H9 (cell line): ENCODE data around the gene NUP133. TPM values are rescaled to one million over a fixed set of nuclear protein-coding genes. Genes with fewer than 3 reads are reported as not detected.

Source experiments
- DNase-seq: peaks from one replicate; pipeline ENCODE4 v3.0.0-alpha.2; 2017
- H2AFZ ChIP-seq: one replicate; pipeline ENCODE4 v1.6.1; 2013; ENCODE audit warnings: mild to moderate bottlenecking, low read length, control low read depth, moderate library complexity
- H2AK5ac ChIP-seq: 2 replicates; pipeline ENCODE4 v1.6.1; 2013; ENCODE audit warnings: low read length, control low read depth, mixed read lengths; ENCODE audit not compliant: insufficient read length
- H2BK120ac ChIP-seq: one replicate; pipeline ENCODE4 v1.6.1; 2013; ENCODE audit warnings: low read depth, mild to moderate bottlenecking, low read length, control low read depth, inconsistent platforms; ENCODE audit not compliant: poor library complexity, severe bottlenecking
- H2BK12ac ChIP-seq: 2 replicates; pipeline ENCODE4 v1.6.1; 2013; ENCODE audit warnings: low read length, control low read depth, mixed read lengths, low read depth; ENCODE audit not compliant: insufficient read length
- H2BK15ac ChIP-seq: 2 replicates; pipeline ENCODE4 v1.6.1; 2013; ENCODE audit warnings: low read depth, low read length, control low read depth
- H2BK20ac ChIP-seq: one replicate; pipeline ENCODE4 v1.6.1; 2013; ENCODE audit warnings: low read depth, mild to moderate bottlenecking, low read length, control low read depth, inconsistent platforms; ENCODE audit not compliant: poor library complexity, severe bottlenecking
- H2BK5ac ChIP-seq: 2 replicates; pipeline ENCODE4 v1.6.1; 2013; ENCODE audit warnings: low read length, control low read depth, mixed read lengths; ENCODE audit not compliant: insufficient read length
- H3K14ac ChIP-seq: 2 replicates; pipeline ENCODE4 v1.6.1; 2013; ENCODE audit warnings: low read length, control low read depth; ENCODE audit not compliant: insufficient read depth
- H3K18ac ChIP-seq: 2 replicates; pipeline ENCODE4 v1.6.1; 2013; ENCODE audit warnings: low read depth, mild to moderate bottlenecking, mixed read lengths, low read length, control low read depth; ENCODE audit not compliant: insufficient read length
- H3K23ac ChIP-seq: 2 replicates; pipeline ENCODE4 v1.6.1; 2013; ENCODE audit warnings: low read length, control low read depth, mixed read lengths, low read depth; ENCODE audit not compliant: insufficient read length
- H3K23me2 ChIP-seq: 2 replicates; pipeline ENCODE4 v1.6.1; 2013; ENCODE audit warnings: low read depth, mild to moderate bottlenecking, mixed read lengths, low read length, control low read depth; ENCODE audit not compliant: insufficient read length, poor library complexity, severe bottlenecking
- H3K27ac ChIP-seq: 2 replicates; pipeline ENCODE4 v1.5.1; 2013; ENCODE audit warnings: low read length, control low read depth, mixed read lengths, low read depth; ENCODE audit not compliant: insufficient read length
- H3K27me3 ChIP-seq: 2 replicates; pipeline ENCODE4 v1.6.1; 2013; ENCODE audit warnings: low read length, control low read depth, inconsistent platforms; ENCODE audit not compliant: insufficient read depth
- H3K4ac ChIP-seq: 2 replicates; pipeline ENCODE4 v1.6.1; 2013; ENCODE audit warnings: low read depth, mild to moderate bottlenecking, control low read depth, inconsistent platforms, low read length, moderate library complexity
- H3K4me1 ChIP-seq: 2 replicates; pipeline ENCODE4 v1.6.1; 2013; ENCODE audit warnings: low read length, control low read depth, inconsistent platforms; ENCODE audit not compliant: insufficient read depth
- H3K4me2 ChIP-seq: 2 replicates; pipeline ENCODE4 v1.6.1; 2013; ENCODE audit warnings: low read length, control low read depth, mixed read lengths; ENCODE audit not compliant: insufficient read length, insufficient read depth
- H3K56ac ChIP-seq: 2 replicates; pipeline ENCODE4 v1.6.1; 2013; ENCODE audit warnings: low read depth, mild to moderate bottlenecking, mixed read lengths, low read length, control low read depth; ENCODE audit not compliant: insufficient read length
- H3K79me1 ChIP-seq: 2 replicates; pipeline ENCODE4 v1.6.1; 2013; ENCODE audit warnings: low read depth, mild to moderate bottlenecking, moderate library complexity, low read length, control low read depth, inconsistent platforms; ENCODE audit not compliant: insufficient read depth, poor library complexity, severe bottlenecking
- H3K79me2 ChIP-seq: 2 replicates; pipeline ENCODE4 v1.6.1; 2013; ENCODE audit warnings: low read length, control low read depth, inconsistent platforms; ENCODE audit not compliant: insufficient read depth
- H3K9ac ChIP-seq: 2 replicates; pipeline ENCODE4 v1.6.1; 2013; ENCODE audit warnings: low read length, control low read depth, mixed read lengths; ENCODE audit not compliant: insufficient read length; ENCODE audit errors: extremely low read depth
- H3K9me3 ChIP-seq: one replicate; pipeline ENCODE4 v1.6.1; 2013; ENCODE audit warnings: low read depth, low read length, inconsistent platforms; ENCODE audit not compliant: control insufficient read depth
- H3T11ph ChIP-seq: one replicate; pipeline ENCODE4 v1.6.1; 2013; ENCODE audit warnings: mild to moderate bottlenecking, low read length, control low read depth, inconsistent platforms
- H4K20me1 ChIP-seq: one replicate; pipeline ENCODE4 v1.6.1; 2013; ENCODE audit not compliant: control insufficient read depth, insufficient read length, insufficient read depth
- H4K5ac ChIP-seq: 2 replicates; pipeline ENCODE4 v1.6.1; 2013; ENCODE audit warnings: low read depth, mild to moderate bottlenecking, mixed read lengths, low read length, control low read depth; ENCODE audit not compliant: insufficient read length
- H4K8ac ChIP-seq: replicated peaks from 2 replicates; pipeline ENCODE4 v1.6.1; 2013; ENCODE audit warnings: low read length, control low read depth, mixed read lengths, low read depth; ENCODE audit not compliant: insufficient read length
- H4K91ac ChIP-seq: 2 replicates; pipeline ENCODE4 v1.6.1; 2013; ENCODE audit warnings: low read depth, mild to moderate bottlenecking, moderate library complexity, mixed read lengths, low read length, control low read depth; ENCODE audit not compliant: insufficient read length
- H3K27ac Mint-ChIP-seq, 3 experiments: 2 replicates in 2 of 3; 3 replicates in 1 of 3; pipeline ENCODE4 v1.8.0; 2020 to 2021; ENCODE audit warnings: mixed read lengths in 3 of 3, mild to moderate bottlenecking in 1 of 3, moderate library complexity in 1 of 3
- H3K27me3 Mint-ChIP-seq: 2 replicates; pipeline ENCODE4 v1.8.0; 2021; ENCODE audit warnings: low read depth, mild to moderate bottlenecking, moderate library complexity, mixed read lengths
- H3K36me3 Mint-ChIP-seq, 3 experiments: 2 replicates in 2 of 3; 3 replicates in 1 of 3; pipeline ENCODE4 v1.8.0; 2020 to 2021; ENCODE audit warnings: low read depth in 3 of 3, mixed read lengths in 3 of 3; ENCODE audit not compliant: insufficient read depth in 1 of 3
- H3K4me1 Mint-ChIP-seq, 2 experiments: 2 replicates each; pipeline ENCODE4 v1.8.0; 2020; ENCODE audit warnings: mixed read lengths in 2 of 2
- H3K4me3 Mint-ChIP-seq, 2 experiments: 2 replicates in 1 of 2; 3 replicates in 1 of 2; pipeline ENCODE4 v1.8.0; 2020 to 2021; ENCODE audit warnings: mild to moderate bottlenecking in 2 of 2, mixed read lengths in 2 of 2, moderate library complexity in 1 of 2
- H3K9me3 Mint-ChIP-seq, 2 experiments: 2 replicates in 1 of 2; 3 replicates in 1 of 2; pipeline ENCODE4 v1.8.0; 2020; ENCODE audit warnings: mild to moderate bottlenecking in 2 of 2, mixed read lengths in 2 of 2, moderate library complexity in 1 of 2
- WGBS: extraction: QIAGEN DNeasy Blood & Tissue Kit; methylation state at CpG from one replicate; pipeline ENCODE4 v1.1.7; 2013; ENCODE audit warnings: missing lambda C conversion rate, low lambda C conversion rate, mixed read lengths; ENCODE audit not compliant: insufficient read length; ENCODE audit errors: extremely low coverage; 5-methylcytosine and 5-hydroxymethylcytosine counted together
- total RNA-seq: library from RNA; stranded (reverse); gene quantifications from 2 replicates; pipeline ENCODE4 v1.2.1, GENCODE V29; 2021
- TF ChIP-seq, protein P1 (sequence below): fragments of 200-600 bp; sonication (generic); conservative IDR thresholded peaks from 3 replicates; pipeline ENCODE4 v1.8.0; 2021; ENCODE audit warnings: antibody characterized with exemption, mild to moderate bottlenecking

NUP133 gene
- total RNA-seq, 1 experiment from 2014 or later: 71.3 TPM

DNA sequence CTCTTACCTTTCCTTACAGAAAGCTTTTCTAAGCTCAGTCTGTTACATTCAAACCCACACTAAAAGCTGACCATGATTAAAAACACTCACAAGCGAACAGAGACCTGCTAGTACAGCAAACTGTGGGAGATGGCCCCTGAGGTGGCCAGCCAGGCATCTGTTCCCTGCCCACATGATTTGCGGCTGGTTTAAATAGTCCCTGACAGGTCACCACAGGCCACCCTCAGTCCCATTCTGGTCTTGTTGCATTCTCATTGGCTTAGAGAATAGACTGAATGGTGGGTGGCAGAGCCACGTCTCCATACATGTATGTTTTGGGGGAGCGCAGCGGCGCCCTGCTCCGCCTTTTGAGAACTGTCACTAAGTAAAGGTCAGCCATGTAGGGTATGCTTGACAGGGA, 71.9 kb downstream of the NUP133 start:
- H3K14ac ChIP-seq: no peak overlapping the region
- DNase-seq: no peak
- Mint-ChIP-seq H3K27ac (no peak overlapping the region), H3K27me3 (peaks cover 60% of the 10 kb centered on the region), H3K9me3 (peaks cover 1 to 9% of the 10 kb centered on the region in 2 experiments; a peak in 2 of 5 replicates), H3K4me1 (peaks cover 12 to 15% of the 10 kb centered on the region in 2 experiments), H3K4me3 (no peak overlapping the region), H3K36me3 (peaks cover 5 to 25% (median 18%) of the 10 kb centered on the region in 3 experiments)
- peaks cover 18% of the 10 kb centered on the region for H3K27me3 ChIP-seq
- no peak overlapping the region for H4K8ac ChIP-seq
- no peak overlapping the region for H3K4me2 ChIP-seq
- no peak overlapping the region for H3K27ac ChIP-seq
- H4K20me1 ChIP-seq: no peaks in the 10 kb centered on the region
- TF ChIP-seq, protein P1, sequence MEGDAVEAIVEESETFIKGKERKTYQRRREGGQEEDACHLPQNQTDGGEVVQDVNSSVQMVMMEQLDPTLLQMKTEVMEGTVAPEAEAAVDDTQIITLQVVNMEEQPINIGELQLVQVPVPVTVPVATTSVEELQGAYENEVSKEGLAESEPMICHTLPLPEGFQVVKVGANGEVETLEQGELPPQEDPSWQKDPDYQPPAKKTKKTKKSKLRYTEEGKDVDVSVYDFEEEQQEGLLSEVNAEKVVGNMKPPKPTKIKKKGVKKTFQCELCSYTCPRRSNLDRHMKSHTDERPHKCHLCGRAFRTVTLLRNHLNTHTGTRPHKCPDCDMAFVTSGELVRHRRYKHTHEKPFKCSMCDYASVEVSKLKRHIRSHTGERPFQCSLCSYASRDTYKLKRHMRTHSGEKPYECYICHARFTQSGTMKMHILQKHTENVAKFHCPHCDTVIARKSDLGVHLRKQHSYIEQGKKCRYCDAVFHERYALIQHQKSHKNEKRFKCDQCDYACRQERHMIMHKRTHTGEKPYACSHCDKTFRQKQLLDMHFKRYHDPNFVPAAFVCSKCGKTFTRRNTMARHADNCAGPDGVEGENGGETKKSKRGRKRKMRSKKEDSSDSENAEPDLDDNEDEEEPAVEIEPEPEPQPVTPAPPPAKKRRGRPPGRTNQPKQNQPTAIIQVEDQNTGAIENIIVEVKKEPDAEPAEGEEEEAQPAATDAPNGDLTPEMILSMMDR: no peak
- H4K5ac ChIP-seq: no peak overlapping the region
- no peak overlapping the region for H2AK5ac ChIP-seq
- no peak overlapping the region for H2BK12ac ChIP-seq
- H3K23ac ChIP-seq: no peak overlapping the region
- no peak overlapping the region for H3K4ac ChIP-seq
- H3K9me3 ChIP-seq: no peaks in the 10 kb centered on the region
- H3T11ph ChIP-seq: no peak overlapping the region
- H3K9ac ChIP-seq: no peak overlapping the region
- no peak overlapping the region for H2BK20ac ChIP-seq
- no peak overlapping the region for H2AFZ ChIP-seq
- H3K79me1 ChIP-seq: no peaks in the 10 kb centered on the region
- H3K18ac ChIP-seq: no peak overlapping the region
- peaks cover 14% of the 10 kb centered on the region for H3K23me2 ChIP-seq
- H3K56ac ChIP-seq: no peak overlapping the region
- H3K79me2 ChIP-seq: no peaks in the 10 kb centered on the region
- no peak overlapping the region for H4K91ac ChIP-seq
- H2BK120ac ChIP-seq: no peak overlapping the region
- no peak overlapping the region for H2BK15ac ChIP-seq
- no CpG with 5 or more reads among the region's 7 CpGs for WGBS
- H2BK5ac ChIP-seq: no peak overlapping the region
- peaks cover 2% of the 10 kb centered on the region; the same call in 1 of the 2 replicates for H3K4me1 ChIP-seq
